D721Med (cell line): Measurements from ENCODE around the gene PIBF1.
"Not testable (repeated sequence)": the region's sequence is repeated elsewhere in the genome, so short reads cannot be mapped to it uniquely, and the experiment has no call there.

Experiments
- DNase-seq: peaks from one replicate; pipeline ENCODE4 v3.0.0; 2011; ENCODE audit warnings: low spot score; ENCODE audit not compliant: insufficient read length
- FAIRE-seq: peaks from 2 replicates; lab custom pipeline; 2011; peaks lifted over from hg19 to GRCh38; lab: Jason Lieb, UNC
- CTCF ChIP-seq: IDR thresholded peaks from 2 replicates; pipeline ENCODE4 v1.5.1; 2012; ENCODE audit warnings: mild to moderate bottlenecking, control low read depth; ENCODE audit not compliant: insufficient read depth; ENCODE audit errors: missing control alignments

PIBF1 gene

GRCh38 chr13:72792640-72793039 is 10.7 kb downstream of the PIBF1 start:
- TF ChIP-seq CTCF, result no peak
- no peak for FAIRE-seq
- no peak for DNase-seq

- no peak for FAIRE-seq
- no peak for DNase-seq
- no peak for TF ChIP-seq CTCF
Observed at GRCh38 chr13:72798817-72799216, 16.9 kb downstream of the PIBF1 start.

GRCh38 chr13:72804301-72804700 is 22.4 kb downstream of the PIBF1 start:
- no peak for DNase-seq
- no peak for TF ChIP-seq CTCF
- no peak for FAIRE-seq

- no peak for TF ChIP-seq CTCF
- FAIRE-seq, result no peak
- no peak for DNase-seq
Observed at GRCh38 chr13:72805676-72806346, 23.9 kb downstream of the PIBF1 start.

GRCh38 chr13:72806514-72806913 is 24.6 kb downstream of the PIBF1 start:
- not testable (repeated sequence) for FAIRE-seq, DNase-seq

- peak; percentile 35 for TF ChIP-seq CTCF
- no peak for FAIRE-seq
- DNase-seq, result no peak
Observed at GRCh38 chr13:72808917-72809500, 27.1 kb downstream of the PIBF1 start.

- FAIRE-seq, result peak; percentile 74
- no peak for DNase-seq
- no peak for TF ChIP-seq CTCF
Observed at GRCh38 chr13:72820156-72820897, 38.4 kb downstream of the PIBF1 start.
